Mucosa of rectum (tissue), 2 donors: Measurements from ENCODE around the gene EML4.
A peak's percentile ranks its signal among the peaks of the same experiment; 100 is the strongest.

ENCODE experiments used
- H3K27ac ChIP-seq, 2 donors: one replicate each; pipeline ENCODE4 v1.7.0; 2013; ENCODE audit warnings: inconsistent platforms in 2 of 2, low read depth in 2 of 2, low read length in 2 of 2
- H3K27me3 ChIP-seq, 2 donors: one replicate each; pipeline ENCODE4 v1.7.0; 2013; ENCODE audit warnings: low read length in 2 of 2; ENCODE audit not compliant: control insufficient read depth in 2 of 2, insufficient read depth in 2 of 2
- H3K36me3 ChIP-seq, 2 donors: one replicate each; pipeline ENCODE4 v1.7.0; 2013; ENCODE audit warnings: low read length in 2 of 2; ENCODE audit not compliant: control insufficient read depth in 2 of 2, insufficient read depth in 2 of 2
- H3K4me1 ChIP-seq, 2 donors: one replicate each; pipeline ENCODE4 v1.7.0; 2013; ENCODE audit warnings: low read length in 2 of 2, mild to moderate bottlenecking in 1 of 2; ENCODE audit not compliant: control insufficient read depth in 2 of 2, insufficient read depth in 2 of 2
- H3K4me3 ChIP-seq, 2 donors: one replicate each; pipeline ENCODE4 v1.7.0; 2013; ENCODE audit warnings: low read length in 2 of 2
- H3K9ac ChIP-seq, 2 donors: one replicate each; pipeline ENCODE4 v1.7.0; 2013; ENCODE audit warnings: low read length in 2 of 2, low read depth in 1 of 2, mild to moderate bottlenecking in 1 of 2
- H3K9me3 ChIP-seq, 2 donors: one replicate each; pipeline ENCODE4 v1.7.0; 2013; ENCODE audit warnings: low read length in 2 of 2; ENCODE audit not compliant: control insufficient read depth in 2 of 2
- donor health status: healthy.
- donor health status: Normal muscosa, but diverticular disease.

The EML4 gene

DNA sequence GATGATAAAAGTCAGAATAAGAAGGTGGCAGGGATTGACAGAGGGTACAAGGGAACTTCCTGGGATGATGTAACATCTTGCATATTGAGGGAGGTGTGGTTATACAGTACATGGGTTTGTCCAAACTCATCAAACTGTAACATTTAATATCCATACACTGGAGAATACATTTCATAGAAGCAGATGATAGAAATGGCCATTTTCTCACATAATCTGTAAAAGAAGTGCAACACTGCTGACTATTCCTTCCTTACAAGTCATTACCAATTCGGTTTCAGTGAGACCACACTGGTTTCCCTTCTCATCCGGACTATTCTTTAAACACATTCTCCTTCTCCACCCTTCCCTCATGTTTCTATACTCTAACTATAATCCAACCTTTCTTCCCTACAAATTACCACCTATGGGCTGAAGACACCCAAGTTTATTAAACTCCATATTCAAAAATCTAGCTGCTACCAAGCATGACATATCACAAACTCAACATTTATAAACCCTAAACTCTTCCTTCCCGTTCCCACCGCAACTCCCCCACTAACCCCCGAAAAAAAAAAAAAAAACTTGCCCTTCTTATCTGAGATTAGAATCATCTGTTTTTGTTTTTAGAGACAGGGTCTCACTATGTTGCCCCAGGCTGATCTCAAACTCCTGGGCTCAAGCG lies 190.3 kb downstream of the EML4 start:
- peak overlapping the region; percentile 92 to 98 for H3K4me3 ChIP-seq

DNA sequence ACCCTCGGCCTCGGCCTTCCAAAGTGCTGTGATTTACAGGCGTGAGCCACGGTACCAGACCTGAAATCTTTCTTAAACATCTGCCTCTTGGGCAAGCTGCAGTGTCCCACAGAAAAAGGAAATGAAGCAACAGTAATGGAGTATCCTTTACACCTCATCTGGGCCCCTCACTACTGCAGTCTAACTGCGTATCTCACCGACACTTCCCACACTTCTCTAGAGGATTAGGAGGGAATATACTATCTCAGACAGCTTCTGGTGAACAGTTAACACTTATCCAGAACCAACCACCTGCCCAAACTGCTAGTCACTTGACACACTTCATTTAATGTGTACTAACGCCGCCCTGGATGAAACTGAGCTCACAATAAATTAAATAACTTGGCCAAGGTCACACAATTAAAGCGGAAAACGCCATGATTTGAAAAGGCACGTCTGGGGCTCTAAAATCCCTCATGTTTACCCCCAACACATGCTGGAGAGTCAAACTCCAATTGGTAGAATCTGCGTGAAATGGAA lies 190.9 kb downstream of the EML4 start:
- Histone ChIP-seq H3K9me3 (no peaks in the 10 kb centered on the region), H3K36me3 (peaks cover 0 to 3% of the 10 kb centered on the region in 2 donors), H3K4me3 (peak overlapping the region; percentile 92 to 98), H3K9ac (peak overlapping the region; percentile 96 to 99), H3K27me3 (no peaks in the 10 kb centered on the region), H3K4me1 (peaks cover 21 to 24% of the 10 kb centered on the region in 2 donors), H3K27ac (peak overlapping the region; percentile 20 to 99)

More for the DNA sequence above, 190.3 kb downstream of the EML4 start:
- Histone ChIP-seq H3K4me1 (peaks cover 24 to 25% of the 10 kb centered on the region in 2 donors), H3K9ac (peak overlapping the region; percentile 96 to 99), H3K9me3 (no peaks in the 10 kb centered on the region), H3K27me3 (no peaks in the 10 kb centered on the region), H3K36me3 (peaks cover 0 to 3% of the 10 kb centered on the region in 2 donors), H3K27ac (peak overlapping the region; percentile 20 to 99)

- Histone ChIP-seq H3K9me3 (no peaks in the 10 kb centered on the region), H3K36me3 (peaks cover 0 to 3% of the 10 kb centered on the region in 2 donors), H3K9ac (peak overlapping the region; percentile 96 to 99), H3K4me3 (peak overlapping the region; percentile 92 to 98), H3K4me1 (peaks cover 21 to 24% of the 10 kb centered on the region in 2 donors), H3K27ac (peak overlapping the region; percentile 95 to 99), H3K27me3 (no peaks in the 10 kb centered on the region)
These were observed 191.3 kb downstream of the EML4 start for GRCh38 chr2:42360493-42360889.

DNA sequence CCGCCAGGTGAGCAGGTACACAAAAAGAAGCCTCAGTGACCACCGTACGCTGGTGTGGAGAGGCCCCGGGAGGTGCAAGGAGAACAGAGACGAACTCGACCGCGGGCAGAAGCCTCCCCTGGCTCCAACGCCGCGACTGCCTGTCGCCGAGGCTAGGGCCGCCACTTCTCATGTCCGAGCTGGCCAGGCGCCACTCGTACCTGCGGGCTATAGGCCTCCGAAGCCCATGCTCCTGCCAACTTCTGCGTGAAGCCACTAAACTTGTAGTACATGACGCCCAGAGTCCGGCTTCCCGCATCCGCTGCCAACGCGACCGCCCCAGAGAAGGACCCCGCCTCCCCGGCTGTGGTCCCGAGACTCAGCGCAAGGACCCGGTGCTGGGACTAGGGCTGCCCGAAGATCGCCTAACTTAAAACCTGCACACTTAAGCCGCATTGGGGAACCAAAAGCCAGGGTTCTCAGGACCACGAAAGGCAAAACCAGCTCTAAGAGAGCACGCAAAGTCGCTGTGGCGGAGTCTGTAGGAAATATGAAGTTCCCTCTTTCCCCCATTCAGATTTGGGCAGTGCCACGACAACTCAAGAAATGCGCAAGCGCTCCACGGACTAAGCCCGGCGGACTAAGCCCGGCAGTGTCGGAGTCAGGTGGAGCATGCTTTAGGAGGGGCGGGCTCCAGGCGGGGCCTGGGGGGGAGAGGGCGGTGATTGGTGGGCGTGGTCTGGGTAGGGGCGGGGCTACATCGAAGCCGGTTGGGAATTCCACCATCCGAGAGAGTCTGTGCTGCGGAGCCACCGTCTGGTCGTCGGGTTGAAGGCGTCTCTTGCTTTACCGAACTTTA lies 192.0 kb downstream of the EML4 start, which contains the start of gene COX7A2L:
TSS of gene COX7A2L (minus strand) at position 328 of the 838 bp plus-strand sequence. CDS start at position 272, 56 bp downstream.
- peaks cover 21 to 24% of the 10 kb centered on the region in 2 donors for H3K4me1 ChIP-seq
- no peaks in the 10 kb centered on the region for H3K9me3 ChIP-seq
- H3K9ac ChIP-seq: peak within 1 kb of the TSS; percentile 96 to 99
- H3K27me3 ChIP-seq: no peaks in the 10 kb centered on the region
- H3K36me3 ChIP-seq: peaks cover 0 to 3% of the 10 kb centered on the region in 2 donors
- H3K4me3 ChIP-seq: peak within 1 kb of the TSS; percentile 92 to 98
- peak within 1 kb of the TSS; percentile 95 to 99 for H3K27ac ChIP-seq

DNA sequence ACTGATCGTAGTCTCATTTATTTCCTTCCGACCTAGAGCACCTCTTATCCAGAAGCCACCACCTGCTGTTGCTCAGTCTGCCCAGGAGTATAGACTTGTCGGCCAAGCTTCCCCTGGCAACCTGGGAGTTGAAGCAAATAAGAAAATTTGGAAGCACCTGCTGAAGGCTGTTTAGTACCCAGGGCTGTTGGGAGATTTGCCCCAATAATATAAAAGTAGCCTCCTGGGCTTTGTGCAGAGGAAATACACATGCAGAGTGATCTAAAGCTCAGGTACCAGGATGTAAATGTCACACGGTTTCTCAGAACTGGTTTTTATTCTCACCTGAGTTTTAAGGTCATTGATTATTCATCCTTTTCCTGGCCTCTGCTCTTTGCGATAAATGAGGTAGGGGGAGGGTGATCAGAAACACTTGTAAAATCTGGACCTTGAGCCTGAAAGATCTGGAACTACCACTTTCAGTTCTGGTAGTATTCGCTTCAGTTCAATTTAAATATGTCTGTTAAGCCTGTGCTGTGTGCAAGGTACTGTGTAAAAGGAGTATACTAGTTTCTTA lies 192.7 kb downstream of the EML4 start:
- Histone ChIP-seq H3K9ac (peak overlapping the region; percentile 66 to 79), H3K4me1 (peaks cover 21 to 24% of the 10 kb centered on the region in 2 donors), H3K9me3 (no peaks in the 10 kb centered on the region), H3K27ac (peak overlapping the region; percentile 95 to 99), H3K4me3 (peak overlapping the region; percentile 83 to 92), H3K36me3 (no peaks in the 10 kb centered on the region), H3K27me3 (no peaks in the 10 kb centered on the region)

DNA sequence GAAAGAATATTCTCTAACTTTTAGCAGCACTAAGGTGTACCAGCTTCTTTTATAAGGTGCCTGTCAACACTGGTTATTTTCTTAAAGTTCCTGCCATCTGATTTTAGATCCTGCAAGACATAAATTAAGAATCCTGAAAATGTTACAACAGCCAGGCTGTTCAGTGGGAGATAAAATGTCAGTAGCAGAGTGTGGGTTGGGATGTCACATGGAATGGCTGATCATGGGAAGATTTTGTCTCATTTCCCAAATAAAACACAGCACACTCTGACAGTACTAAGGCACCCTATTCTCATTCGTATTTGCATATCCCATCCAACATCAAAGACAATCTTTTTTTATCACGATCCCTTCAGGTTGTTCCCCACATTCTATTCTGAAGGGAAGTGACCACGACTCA lies 194.3 kb downstream of the EML4 start:
- no peaks in the 10 kb centered on the region for H3K27me3 ChIP-seq
- H3K9me3 ChIP-seq: no peaks in the 10 kb centered on the region
- peaks cover 29% of the 10 kb centered on the region in 2 donors for H3K4me1 ChIP-seq
- H3K27ac ChIP-seq: no peak overlapping the region
- no peak overlapping the region for H3K9ac ChIP-seq
- H3K4me3 ChIP-seq: no peak overlapping the region
- no peaks in the 10 kb centered on the region for H3K36me3 ChIP-seq

DNA sequence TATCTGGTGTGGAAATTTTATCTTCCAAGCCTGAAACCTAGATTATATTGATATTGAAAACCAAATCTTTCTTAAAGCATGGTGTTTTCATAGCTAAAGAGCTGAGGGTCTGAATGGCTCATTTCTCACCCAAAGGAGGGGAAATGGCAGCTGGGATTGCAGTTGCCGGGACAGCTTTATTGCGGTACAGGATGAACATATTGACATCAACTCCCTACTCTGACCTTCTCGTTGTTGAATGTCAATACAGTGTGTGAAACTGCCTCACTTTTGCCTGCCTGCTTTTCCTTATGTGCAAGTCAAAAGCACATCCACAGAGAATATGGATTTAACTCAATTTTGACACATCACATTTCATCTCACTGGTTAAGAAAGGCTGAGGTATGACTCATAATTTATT lies 195.5 kb downstream of the EML4 start:
- H3K36me3 ChIP-seq: no peaks in the 10 kb centered on the region
- H3K27me3 ChIP-seq: no peaks in the 10 kb centered on the region
- H3K4me1 ChIP-seq: peaks cover 25 to 33% of the 10 kb centered on the region in 2 donors
- H3K9ac ChIP-seq: no peak overlapping the region
- no peaks in the 10 kb centered on the region for H3K9me3 ChIP-seq
- no peak overlapping the region for H3K27ac ChIP-seq
- no peak overlapping the region for H3K4me3 ChIP-seq

GRCh38 chr2:42366411-42366810 lies 197.3 kb downstream of the EML4 start:
- no peaks in the 10 kb centered on the region for H3K36me3 ChIP-seq
- H3K4me1 ChIP-seq: peaks cover 20 to 30% of the 10 kb centered on the region in 2 donors
- no peak overlapping the region for H3K9ac ChIP-seq
- no peaks in the 10 kb centered on the region for H3K9me3 ChIP-seq
- no peak overlapping the region for H3K27ac ChIP-seq
- H3K4me3 ChIP-seq: no peak overlapping the region
- no peaks in the 10 kb centered on the region for H3K27me3 ChIP-seq

DNA sequence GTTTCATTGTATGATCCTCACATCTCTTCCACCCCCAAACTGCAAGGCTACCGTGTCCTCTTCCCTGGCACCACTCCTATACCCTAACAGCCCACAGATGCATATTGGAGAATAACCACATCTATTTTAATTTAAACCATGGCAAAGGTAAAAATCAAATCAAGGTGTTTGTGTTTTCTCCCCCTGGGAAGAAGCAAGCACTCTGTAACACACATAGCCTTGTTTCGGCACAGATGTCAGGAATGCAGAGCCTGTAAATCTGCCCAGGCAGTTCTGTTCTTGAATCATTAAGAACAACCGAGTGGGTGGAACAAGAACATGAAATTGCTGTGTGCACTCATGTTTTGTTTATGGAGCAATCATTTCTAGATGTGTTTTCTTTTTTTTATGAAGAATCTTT lies 198.7 kb downstream of the EML4 start:
- Histone ChIP-seq H3K9me3 (no peaks in the 10 kb centered on the region), H3K36me3 (no peaks in the 10 kb centered on the region), H3K4me3 (peak overlapping the region in 1 of 2 donors; percentile 2), H3K9ac (no peak overlapping the region), H3K4me1 (peaks cover 11 to 23% of the 10 kb centered on the region in 2 donors), H3K27me3 (no peaks in the 10 kb centered on the region), H3K27ac (peak overlapping the region in 1 of 2 donors; percentile 55)
